Mucosa of rectum (tissue), 2 donors: ENCODE results near the gene NIPA2.

Source experiments
- H3K27ac ChIP-seq, 2 donors: one replicate each; pipeline ENCODE4 v1.7.0; 2013; ENCODE audit warnings: inconsistent platforms in 2 of 2, low read depth in 2 of 2, low read length in 2 of 2
- H3K27me3 ChIP-seq, 2 donors: one replicate each; pipeline ENCODE4 v1.7.0; 2013; ENCODE audit warnings: low read length in 2 of 2; ENCODE audit not compliant: control insufficient read depth in 2 of 2, insufficient read depth in 2 of 2
- H3K36me3 ChIP-seq, 2 donors: one replicate each; pipeline ENCODE4 v1.7.0; 2013; ENCODE audit warnings: low read length in 2 of 2; ENCODE audit not compliant: control insufficient read depth in 2 of 2, insufficient read depth in 2 of 2
- H3K4me1 ChIP-seq, 2 donors: one replicate each; pipeline ENCODE4 v1.7.0; 2013; ENCODE audit warnings: low read length in 2 of 2, mild to moderate bottlenecking in 1 of 2; ENCODE audit not compliant: control insufficient read depth in 2 of 2, insufficient read depth in 2 of 2
- H3K4me3 ChIP-seq, 2 donors: one replicate each; pipeline ENCODE4 v1.7.0; 2013; ENCODE audit warnings: low read length in 2 of 2
- H3K9ac ChIP-seq, 2 donors: one replicate each; pipeline ENCODE4 v1.7.0; 2013; ENCODE audit warnings: low read length in 2 of 2, low read depth in 1 of 2, mild to moderate bottlenecking in 1 of 2
- H3K9me3 ChIP-seq, 2 donors: one replicate each; pipeline ENCODE4 v1.7.0; 2013; ENCODE audit warnings: low read length in 2 of 2; ENCODE audit not compliant: control insufficient read depth in 2 of 2
- donor health status: healthy.
- donor health status: Normal muscosa, but diverticular disease.

NIPA2 gene

GRCh38 chr15:22884344-22884743 is 45.9 kb downstream of the NIPA2 start:
- no peaks in the 10 kb centered on the region for H3K9me3 ChIP-seq
- H3K27ac ChIP-seq, result peak overlapping the region; percentile 62 to 74
- no peak overlapping the region for H3K4me3 ChIP-seq
- H3K27me3 ChIP-seq, result no peaks in the 10 kb centered on the region
- H3K4me1 ChIP-seq, result peaks cover 4 to 21% of the 10 kb centered on the region in 2 donors
- no peak overlapping the region for H3K9ac ChIP-seq
- peaks cover 29 to 36% of the 10 kb centered on the region in 2 donors for H3K36me3 ChIP-seq

- Histone ChIP-seq H3K9ac (no peak overlapping the region), H3K36me3 (peaks cover 26 to 35% of the 10 kb centered on the region in 2 donors), H3K27me3 (no peaks in the 10 kb centered on the region), H3K4me3 (no peak overlapping the region), H3K27ac (peak overlapping the region; percentile 45 to 74), H3K9me3 (no peaks in the 10 kb centered on the region), H3K4me1 (peaks cover 4 to 21% of the 10 kb centered on the region in 2 donors)
These were observed 46.7 kb downstream of the NIPA2 start for GRCh38 chr15:22885120-22885519.

- Histone ChIP-seq H3K27me3 (no peaks in the 10 kb centered on the region), H3K4me1 (peaks cover 0 to 12% of the 10 kb centered on the region in 2 donors), H3K36me3 (peaks cover 15 to 24% of the 10 kb centered on the region in 2 donors), H3K4me3 (no peak overlapping the region), H3K9ac (no peak overlapping the region), H3K9me3 (no peaks in the 10 kb centered on the region), H3K27ac (peak overlapping the region; percentile 27 to 38)
These were observed 48.9 kb downstream of the NIPA2 start for GRCh38 chr15:22887157-22887951.

GRCh38 chr15:22888120-22888859 is 49.8 kb downstream of the NIPA2 start:
- H3K36me3 ChIP-seq, result peaks cover 18 to 24% of the 10 kb centered on the region in 2 donors
- no peak overlapping the region for H3K9ac ChIP-seq
- no peaks in the 10 kb centered on the region for H3K9me3 ChIP-seq
- no peaks in the 10 kb centered on the region for H3K27me3 ChIP-seq
- peaks cover 0 to 8% of the 10 kb centered on the region in 2 donors for H3K4me1 ChIP-seq
- H3K27ac ChIP-seq, result peak overlapping the region in 1 of 2 donors; percentile 25
- no peak overlapping the region for H3K4me3 ChIP-seq

- H3K27ac ChIP-seq, result no peak overlapping the region
- peaks cover 0 to 6% of the 10 kb centered on the region in 2 donors for H3K4me1 ChIP-seq
- H3K27me3 ChIP-seq, result no peaks in the 10 kb centered on the region
- no peak overlapping the region for H3K4me3 ChIP-seq
- H3K36me3 ChIP-seq, result peaks cover 25 to 31% of the 10 kb centered on the region in 2 donors
- no peak overlapping the region for H3K9ac ChIP-seq
- H3K9me3 ChIP-seq, result no peaks in the 10 kb centered on the region
These were observed 50.8 kb downstream of the NIPA2 start for GRCh38 chr15:22889146-22889818.

GRCh38 chr15:22890296-22890695 is 51.8 kb downstream of the NIPA2 start:
- Histone ChIP-seq H3K9me3 (no peaks in the 10 kb centered on the region), H3K9ac (no peak overlapping the region), H3K4me3 (no peak overlapping the region), H3K4me1 (no peaks in the 10 kb centered on the region), H3K27ac (no peak overlapping the region), H3K36me3 (peaks cover 25 to 31% of the 10 kb centered on the region in 2 donors), H3K27me3 (no peaks in the 10 kb centered on the region)

- Histone ChIP-seq H3K27me3 (no peaks in the 10 kb centered on the region), H3K9ac (no peak overlapping the region), H3K27ac (no peak overlapping the region), H3K4me1 (peaks cover 0 to 7% of the 10 kb centered on the region in 2 donors), H3K9me3 (no peaks in the 10 kb centered on the region), H3K4me3 (no peak overlapping the region), H3K36me3 (peaks cover 25 to 31% of the 10 kb centered on the region in 2 donors)
These were observed 53.2 kb downstream of the NIPA2 start for GRCh38 chr15:22891426-22892210.

GRCh38 chr15:22892333-22892732 is 53.9 kb downstream of the NIPA2 start:
- no peaks in the 10 kb centered on the region for H3K27me3 ChIP-seq
- no peak overlapping the region for H3K27ac ChIP-seq
- no peak overlapping the region for H3K9ac ChIP-seq
- no peak overlapping the region for H3K4me3 ChIP-seq
- H3K4me1 ChIP-seq, result peaks cover 0 to 7% of the 10 kb centered on the region in 2 donors
- no peaks in the 10 kb centered on the region for H3K9me3 ChIP-seq
- peaks cover 25 to 35% of the 10 kb centered on the region in 2 donors for H3K36me3 ChIP-seq

GRCh38 chr15:22893081-22893480 is 54.6 kb downstream of the NIPA2 start:
- no peaks in the 10 kb centered on the region for H3K27me3 ChIP-seq
- no peak overlapping the region for H3K27ac ChIP-seq
- H3K36me3 ChIP-seq, result peaks cover 25 to 33% of the 10 kb centered on the region in 2 donors

More at GRCh38 chr15:22893081-22893480, 54.6 kb downstream of the NIPA2 start:
- peaks cover 0 to 7% of the 10 kb centered on the region in 2 donors for H3K4me1 ChIP-seq
- H3K9ac ChIP-seq, result no peak overlapping the region
- no peaks in the 10 kb centered on the region for H3K9me3 ChIP-seq
- no peak overlapping the region for H3K4me3 ChIP-seq
